Measurements from ENCODE around the gene BCL11B. TPM values are rescaled to one million over a fixed set of nuclear protein-coding genes. Genes with fewer than 3 reads are reported as not detected.
"Not testable (repeated sequence)": the region's sequence is repeated elsewhere in the genome, so short reads cannot be mapped to it uniquely, and the experiment has no call there.

Gene BCL11B
- total RNA-seq, 1 donor from 2014 or later, result 0.20 TPM

GRCh38 chr14:99231161-99231849 lies 40.7 kb downstream of the BCL11B start:
- ATAC-seq, result no peak
- intact Hi-C loops (cut with micrococcal nuclease), result no loop called here
- no peak for DNase-seq

- intact Hi-C loops (cut with micrococcal nuclease), result no loop called here
- no peak for ATAC-seq
These were observed 41.5 kb downstream of the BCL11B start for GRCh38 chr14:99230208-99231151.

GRCh38 chr14:99229654-99230207 lies 42.3 kb downstream of the BCL11B start:
- intact Hi-C loops (cut with micrococcal nuclease), result no loop called here
- DNase-seq, result no peak
- no peak for ATAC-seq

More at GRCh38 chr14:99230208-99231151, 41.5 kb downstream of the BCL11B start:
- DNase-seq, result no peak

GRCh38 chr14:99228760-99229159 lies 43.2 kb downstream of the BCL11B start:
- DNase-seq; ATAC-seq; intact Hi-C loops (cut with micrococcal nuclease): not testable (repeated sequence)

GRCh38 chr14:99226687-99227086 lies 45.3 kb downstream of the BCL11B start:
- ATAC-seq (no peak), DNase-seq (no peak)
- intact Hi-C loops (cut with micrococcal nuclease), result no loop called here

GRCh38 chr14:99225436-99226203 lies 46.4 kb downstream of the BCL11B start:
- DNase-seq (no peak), ATAC-seq (no peak)
- intact Hi-C loops (cut with micrococcal nuclease), result no loop called here

- DNase-seq (no peak), ATAC-seq (no peak)
- intact Hi-C loops (cut with micrococcal nuclease), result no loop called here
These were observed 47.0 kb downstream of the BCL11B start for GRCh38 chr14:99224948-99225347.

- DNase-seq, result no peak
- intact Hi-C loops (cut with micrococcal nuclease), result no loop called here
- ATAC-seq, result no peak
These were observed 47.7 kb downstream of the BCL11B start for GRCh38 chr14:99224116-99224910.

GRCh38 chr14:99221445-99221844 lies 50.6 kb downstream of the BCL11B start:
- intact Hi-C loops (cut with micrococcal nuclease), result no loop called here
- ATAC-seq (no peak), DNase-seq (no peak)

- intact Hi-C loops (cut with micrococcal nuclease), result no loop called here
- DNase-seq, result no peak
- ATAC-seq, result no peak
These were observed 54.7 kb downstream of the BCL11B start for GRCh38 chr14:99217066-99217955.

- ATAC-seq (no peak), DNase-seq (no peak)
- intact Hi-C loops (cut with micrococcal nuclease), result no loop called here
These were observed 55.8 kb downstream of the BCL11B start for GRCh38 chr14:99216191-99216590.

GRCh38 chr14:99215277-99215676 lies 56.7 kb downstream of the BCL11B start:
- intact Hi-C loops (cut with micrococcal nuclease), result no loop called here
- no peak for ATAC-seq
- DNase-seq, result no peak

GRCh38 chr14:99214701-99215100 lies 57.3 kb downstream of the BCL11B start:
- DNase-seq (no peak), ATAC-seq (no peak)
- intact Hi-C loops (cut with micrococcal nuclease), result no loop called here

GRCh38 chr14:99213527-99213971 lies 58.4 kb downstream of the BCL11B start:
- intact Hi-C loops (cut with micrococcal nuclease), result no loop called here
- DNase-seq (no peak), ATAC-seq (no peak)

GRCh38 chr14:99213101-99213500 lies 58.9 kb downstream of the BCL11B start:
- intact Hi-C loops (cut with micrococcal nuclease), result no loop called here
- ATAC-seq (no peak), DNase-seq (no peak)

GRCh38 chr14:99212646-99213045 lies 59.4 kb downstream of the BCL11B start:
- no peak for DNase-seq
- intact Hi-C loops (cut with micrococcal nuclease), result no loop called here
- ATAC-seq, result no peak

- ATAC-seq (no peak), DNase-seq (no peak)
- intact Hi-C loops (cut with micrococcal nuclease), result no loop called here
These were observed 59.8 kb downstream of the BCL11B start for GRCh38 chr14:99212199-99212598.

- no peak for ATAC-seq
- no peak for DNase-seq
- intact Hi-C loops (cut with micrococcal nuclease), result no loop called here
These were observed 60.6 kb downstream of the BCL11B start for GRCh38 chr14:99211410-99211809.

Data from left ventricle myocardium superior (tissue), 1 donor.